Measurements from ENCODE around the gene RPA3.

RPA3 gene

GRCh38 chr7:7731732-7732131 lies 13.3 kb upstream of the RPA3 start:
- no peak for DNase-seq

GRCh38 chr7:7720750-7721621 lies 2.6 kb upstream of the RPA3 start:
- no peak for DNase-seq

GRCh38 chr7:7720193-7720592 lies 1.8 kb upstream of the RPA3 start:
- no peak for DNase-seq

DNA sequence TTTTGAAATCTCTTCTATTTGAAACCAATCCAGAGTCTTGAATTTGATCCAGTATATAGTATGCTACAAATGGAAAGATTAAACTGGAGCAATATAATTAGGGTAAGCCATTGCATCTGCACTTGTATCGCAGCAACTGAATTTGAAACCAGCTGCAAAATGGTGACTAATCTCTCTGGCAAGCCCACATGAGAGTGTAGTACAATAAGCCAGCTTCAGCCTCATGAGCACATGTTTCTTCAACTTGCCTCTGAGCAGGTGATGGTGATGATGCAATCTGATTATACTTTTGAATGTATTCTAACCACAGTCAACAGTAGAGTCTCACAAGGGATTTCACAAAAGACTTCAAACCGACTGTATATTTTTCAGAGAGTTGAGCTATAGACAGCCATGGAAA lies 829 bp upstream of the RPA3 start:
- peak; percentile 70 for DNase-seq

GRCh38 chr7:7713730-7714129 lies 4.7 kb downstream of the RPA3 start:
- DNase-seq: no peak

DNA sequence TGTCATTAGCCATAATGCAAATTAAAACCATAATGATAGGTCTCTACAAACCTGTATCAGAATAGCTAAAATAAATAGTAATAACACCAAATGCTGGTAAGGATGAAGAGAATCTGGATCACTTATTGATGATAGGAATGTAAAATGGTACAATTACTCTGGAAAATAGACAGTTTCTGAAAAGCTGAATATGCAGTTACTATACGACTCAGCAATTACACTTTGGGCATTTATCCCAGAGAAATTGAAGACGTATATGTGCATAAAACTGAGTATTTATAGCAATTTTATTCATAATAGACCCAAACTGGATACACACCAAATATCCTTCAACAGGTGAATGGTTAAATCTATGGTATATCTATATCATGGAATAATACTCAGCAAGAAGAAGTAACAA lies 7.9 kb downstream of the RPA3 start:
- no peak for DNase-seq

DNA sequence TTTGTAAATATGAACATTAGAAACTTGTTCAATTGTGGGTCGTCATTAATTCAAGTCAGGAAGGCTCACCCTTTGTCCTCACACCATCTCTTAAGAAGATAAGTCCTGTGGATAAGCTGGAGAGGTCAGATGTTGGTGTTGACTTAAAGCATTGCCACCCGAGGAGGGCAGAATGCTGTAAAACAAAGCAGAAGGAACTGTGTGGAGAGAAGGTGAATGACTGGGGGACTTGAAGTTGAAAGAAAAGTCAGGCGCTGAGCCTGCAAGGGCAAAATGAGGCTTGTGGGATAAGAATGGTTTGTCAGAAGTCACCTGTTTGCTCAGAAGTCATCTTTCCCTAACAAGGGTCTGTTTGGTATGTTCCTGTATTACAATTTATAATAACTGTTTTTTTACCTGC lies 9.1 kb downstream of the RPA3 start:
- DNase-seq: no peak

DNA sequence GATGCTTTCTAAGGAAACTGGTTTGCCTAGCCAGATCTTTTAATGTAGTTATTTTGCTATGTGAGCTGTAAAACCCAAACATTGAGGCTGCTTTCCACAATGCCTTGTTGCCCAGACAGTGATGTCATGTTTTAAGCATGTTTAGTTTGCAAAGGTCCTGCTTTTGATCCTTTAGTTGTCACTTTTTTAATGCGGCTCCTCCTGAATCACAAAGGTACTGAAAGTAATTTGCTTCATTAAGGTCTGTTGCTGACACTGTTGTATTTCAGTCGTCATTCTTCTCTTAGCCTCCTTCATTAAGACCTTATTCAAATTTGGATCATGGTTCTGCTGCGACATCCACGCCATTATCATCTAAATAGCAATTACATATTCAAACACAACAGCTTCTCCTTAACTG lies 10.6 kb downstream of the RPA3 start:
- DNase-seq: no peak

GRCh38 chr7:7707246-7707645 lies 11.2 kb downstream of the RPA3 start:
- no peak for DNase-seq

- peak; percentile 46 for DNase-seq
Measured at GRCh38 chr7:7706556-7707172, 11.7 kb downstream of the RPA3 start.

DNA sequence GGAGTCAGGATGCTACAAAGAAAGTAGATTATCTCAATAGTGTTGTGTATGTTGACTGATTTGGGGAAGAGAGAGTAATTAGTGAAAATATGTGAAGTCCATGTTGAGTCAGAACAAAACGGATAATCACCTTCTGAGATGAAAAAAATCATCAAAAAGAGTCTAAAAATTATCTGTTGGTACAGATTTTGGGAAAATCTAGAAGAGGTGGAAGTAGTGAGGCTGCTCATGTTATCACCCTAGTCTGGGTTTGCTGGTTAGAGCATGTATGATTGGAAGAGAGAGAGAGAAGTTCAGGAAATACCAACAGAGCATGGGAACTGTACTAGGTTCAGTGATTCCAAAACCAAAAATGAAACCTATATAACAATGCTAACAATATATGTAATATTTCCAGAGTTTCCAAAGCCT lies 12.3 kb downstream of the RPA3 start:
- peak; percentile 72 for DNase-seq

- peak; percentile 25 for DNase-seq
Measured at GRCh38 chr7:7705318-7705717, 13.1 kb downstream of the RPA3 start.

DNA sequence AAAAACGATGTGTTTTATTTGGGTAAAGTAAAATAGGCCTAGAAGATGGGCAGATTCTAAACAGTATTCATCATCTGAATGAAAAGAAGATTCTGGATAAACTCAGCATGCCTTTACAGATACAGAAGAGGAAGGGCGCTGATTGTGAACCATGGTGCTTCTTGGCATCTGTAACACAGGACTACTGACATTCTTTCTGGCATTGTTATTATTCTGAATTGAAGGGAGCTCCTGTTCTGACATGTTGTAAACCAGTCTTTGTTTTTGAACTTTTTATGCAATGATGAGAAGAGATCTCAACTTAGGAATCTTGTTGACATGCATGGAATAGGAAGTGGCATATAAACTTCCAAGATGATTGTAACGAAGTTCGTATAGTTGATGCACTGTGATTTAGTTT lies 13.5 kb downstream of the RPA3 start:
- DNase-seq: no peak

DNA sequence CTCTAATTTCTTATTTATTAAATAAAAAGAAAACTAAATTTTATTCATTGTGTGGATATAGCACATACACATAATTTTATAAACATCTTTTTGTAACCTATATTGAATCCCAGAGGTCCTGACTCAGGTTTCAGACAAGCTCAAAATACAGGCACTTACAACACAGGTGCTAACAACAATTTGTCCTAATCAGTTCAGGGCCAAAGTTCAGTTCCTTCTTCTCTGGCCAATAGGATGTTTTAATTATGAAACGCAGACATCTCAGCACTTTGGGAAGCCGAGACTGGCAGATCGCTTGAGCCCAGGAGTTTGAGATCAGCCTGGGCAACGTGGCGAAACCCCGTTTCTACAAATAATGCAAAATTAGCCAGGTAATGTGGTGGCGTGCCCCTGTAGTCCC lies 15.0 kb downstream of the RPA3 start:
- DNase-seq: no peak

DNA sequence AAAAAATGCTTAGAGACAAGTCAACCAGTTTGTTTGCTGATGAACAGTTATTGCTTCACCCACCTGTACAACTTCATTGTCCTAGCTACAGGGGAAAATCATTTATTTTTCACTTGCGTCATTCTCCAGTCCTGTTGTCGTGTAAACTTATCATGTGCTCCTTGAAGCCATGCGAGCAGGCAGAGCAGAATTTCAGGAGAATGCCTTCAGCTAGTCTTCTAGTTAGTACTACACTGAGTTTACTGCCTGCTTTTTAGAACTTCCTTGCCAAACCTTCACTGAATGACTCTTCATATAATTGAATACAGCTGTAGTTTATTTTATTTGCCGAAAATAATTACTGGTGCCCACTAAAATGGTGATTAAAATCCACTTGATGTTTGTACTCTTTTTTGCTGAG lies 15.6 kb downstream of the RPA3 start:
- DNase-seq: no peak

DNA sequence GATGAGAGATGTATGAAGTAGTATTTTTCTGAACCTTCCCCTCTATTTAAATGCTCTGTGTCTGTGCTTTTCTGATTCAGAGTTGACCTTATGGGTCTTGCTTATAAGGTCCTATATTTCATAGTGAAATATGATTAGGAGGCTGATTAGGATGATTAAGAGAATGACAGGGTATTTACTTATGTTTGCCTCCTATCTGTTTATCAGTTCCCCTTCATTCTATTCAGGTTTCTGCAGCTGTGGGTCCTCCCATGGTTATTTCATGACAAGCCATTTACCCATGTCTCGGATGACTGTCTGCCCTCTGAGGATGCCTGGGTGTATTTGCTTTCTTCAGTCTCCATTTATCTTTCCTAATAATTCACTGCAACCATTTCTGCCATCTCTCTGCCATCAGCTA lies 16.9 kb downstream of the RPA3 start:
- DNase-seq: no peak

GRCh38 chr7:7699970-7700369 lies 18.4 kb downstream of the RPA3 start:
- DNase-seq: no peak

GRCh38 chr7:7699380-7699779 lies 19.0 kb downstream of the RPA3 start:
- DNase-seq: no peak

GRCh38 chr7:7698930-7699329 lies 19.5 kb downstream of the RPA3 start:
- DNase-seq: no peak

- DNase-seq: no peak
Measured at GRCh38 chr7:7696458-7697119, 21.8 kb downstream of the RPA3 start.

DNA sequence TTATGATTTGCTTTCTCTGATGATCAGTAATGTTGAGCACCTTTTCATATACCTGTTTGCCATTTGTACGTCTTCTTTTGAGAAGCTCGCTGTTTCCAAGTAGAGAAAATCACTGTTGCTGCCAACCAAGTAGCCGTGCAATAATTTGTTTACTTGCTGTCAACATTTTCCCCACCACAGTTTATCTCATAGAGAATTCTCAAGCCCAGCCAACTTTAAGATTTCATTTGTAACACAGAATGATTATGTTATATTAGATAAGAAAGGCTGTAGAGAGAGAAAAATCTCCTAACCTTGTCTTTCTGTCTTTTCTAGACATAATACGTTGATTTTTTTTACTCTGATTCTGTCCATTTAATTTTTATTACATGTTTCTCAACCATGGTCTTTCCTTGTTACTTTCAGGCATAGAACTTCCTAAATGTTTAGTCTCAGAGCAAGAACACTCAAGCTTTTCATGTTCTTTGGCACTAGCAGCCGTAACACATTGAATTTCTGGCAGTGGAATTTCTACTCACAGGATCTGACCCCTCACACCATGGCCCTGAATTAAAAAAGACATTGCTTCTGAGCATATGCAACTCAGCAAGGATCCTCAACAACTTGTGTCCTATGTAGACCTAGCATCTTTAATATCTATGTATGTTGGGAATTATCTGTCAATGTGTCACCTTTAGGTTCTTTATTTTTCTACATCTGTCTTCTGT lies 23.1 kb downstream of the RPA3 start:
- no peak for DNase-seq

- no peak for DNase-seq
Measured at GRCh38 chr7:7694542-7694941, 23.9 kb downstream of the RPA3 start.

DNA sequence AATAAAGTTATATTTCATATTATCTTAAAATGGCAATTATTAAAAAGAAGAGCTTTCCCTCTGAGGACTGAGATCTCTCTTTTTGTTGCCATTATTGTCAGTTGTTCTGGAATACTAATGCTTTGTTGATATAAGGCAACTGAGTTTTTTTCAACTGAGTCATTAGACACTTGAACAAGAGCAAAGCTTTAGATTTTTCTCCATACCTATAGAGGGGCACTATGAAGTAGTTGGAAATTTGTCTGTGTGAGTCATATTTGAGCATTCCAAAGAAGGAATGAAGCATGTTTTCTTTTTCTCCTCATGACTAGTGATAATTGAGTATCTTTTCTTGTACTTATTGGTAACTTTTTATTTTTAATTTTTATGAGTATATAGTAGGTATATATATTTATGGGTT lies 24.5 kb downstream of the RPA3 start:
- DNase-seq: no peak

GRCh38 chr7:7688956-7689355 lies 29.5 kb downstream of the RPA3 start:
- no peak for DNase-seq

Data from inflammatory macrophage treated with lipopolysaccharide for 4 hours (primary cell).